ENCODE measurements around the gene SWT1. TPM values are rescaled to one million over a fixed set of nuclear protein-coding genes. Genes with fewer than 3 reads are reported as not detected.
"Not testable (repeated sequence)": the region's sequence is repeated elsewhere in the genome, so short reads cannot be mapped to it uniquely, and the experiment has no call there.

Gene SWT1
- total RNA-seq, 1 donor from 2014 or later: 3.1 TPM

- DNase-seq (ENCODE audit: low read depth in 2 of 2): no peak
Measured at GRCh38 chr1:185318431-185319138, 161.6 kb downstream of the SWT1 start.

DNA sequence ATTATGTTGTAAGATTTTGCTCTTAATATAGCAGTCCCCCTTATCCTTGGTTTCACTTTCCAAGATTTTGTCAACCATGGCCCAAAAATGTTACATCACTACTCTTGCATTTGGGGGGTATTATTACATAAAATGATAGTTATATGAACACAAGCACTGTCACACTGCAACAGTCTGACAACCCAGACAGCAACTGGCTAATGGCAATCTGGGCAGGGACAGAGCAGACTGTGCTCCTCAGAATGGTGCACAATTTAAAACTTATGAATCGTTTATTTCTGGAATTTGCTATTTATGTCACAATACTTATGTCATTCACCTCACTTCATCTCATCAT, 162.1 kb downstream of the SWT1 start:
- DNase-seq (ENCODE audit: low read depth in 2 of 2): no peak

- not testable (repeated sequence) for DNase-seq (ENCODE audit: low read depth in 2 of 2)
Measured at GRCh38 chr1:185321104-185321503, 164.1 kb downstream of the SWT1 start.

GRCh38 chr1:185321653-185322221, 164.8 kb downstream of the SWT1 start:
- DNase-seq (ENCODE audit: low read depth in 2 of 2): not testable (repeated sequence)

DNA sequence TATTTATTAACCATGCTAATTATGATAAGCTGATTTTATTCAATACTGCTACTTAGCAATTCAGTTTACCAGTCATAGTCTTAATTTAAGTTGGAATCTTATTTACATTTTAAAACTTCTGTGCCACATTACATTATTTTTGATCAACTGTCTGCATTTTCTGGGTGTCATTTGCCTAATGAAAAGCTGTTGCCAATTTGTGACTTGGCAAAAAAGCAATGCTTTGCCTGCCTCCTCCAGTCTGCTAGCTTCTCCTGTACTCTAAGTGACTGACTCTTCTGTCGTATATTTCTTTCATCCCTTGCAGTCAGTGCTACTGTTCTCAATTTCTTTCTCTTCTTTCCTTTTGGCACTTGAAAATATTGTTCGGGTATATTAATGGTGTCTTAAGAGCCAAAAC, 165.7 kb downstream of the SWT1 start:
- no peak for DNase-seq (ENCODE audit: low read depth in 2 of 2)

GRCh38 chr1:185324118-185324517, 167.2 kb downstream of the SWT1 start:
- no peak for DNase-seq (ENCODE audit: low read depth in 2 of 2)

GRCh38 chr1:185325413-185325812, 168.4 kb downstream of the SWT1 start:
- no peak for DNase-seq (ENCODE audit: low read depth in 2 of 2)

DNA sequence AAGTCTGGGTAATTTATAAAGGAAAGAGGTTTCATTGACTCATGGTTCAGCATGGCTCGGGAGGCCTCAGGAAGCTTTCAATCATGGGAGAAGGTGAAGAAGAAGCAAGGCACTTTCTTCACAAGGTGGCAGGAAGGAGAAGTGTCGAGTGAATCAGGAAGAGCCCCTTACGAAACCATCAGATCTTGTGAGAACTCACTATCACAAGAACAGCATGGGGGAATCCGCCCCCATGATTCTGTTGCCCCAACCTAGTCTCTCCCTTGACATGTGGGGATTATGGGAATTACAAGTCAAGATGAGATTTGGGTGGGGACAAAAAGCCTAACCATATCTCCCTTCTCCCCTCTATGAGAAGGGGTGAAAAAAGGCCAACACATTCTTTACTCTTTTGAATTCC, 171.3 kb downstream of the SWT1 start:
- DNase-seq (ENCODE audit: low read depth in 2 of 2): no peak

DNA sequence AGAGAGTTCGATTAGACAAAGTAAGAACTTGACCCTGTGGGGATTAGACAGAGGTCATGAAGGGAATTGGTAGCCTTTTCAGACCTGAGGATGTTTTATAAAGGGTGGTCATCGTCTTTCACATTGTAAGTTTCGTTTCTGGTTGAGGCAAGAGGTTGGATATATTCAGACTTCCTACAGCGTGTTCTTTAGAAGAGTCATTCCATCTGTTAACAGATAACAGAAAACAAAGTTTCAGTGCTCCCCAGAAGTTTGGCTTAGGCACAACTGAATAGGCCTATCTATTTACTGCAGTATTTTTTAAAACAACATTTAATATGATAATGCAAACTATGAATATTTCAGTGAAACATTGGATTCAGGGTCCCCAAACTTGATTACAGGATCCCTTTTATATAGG, 177.2 kb downstream of the SWT1 start:
- no peak for DNase-seq (ENCODE audit: low read depth in 2 of 2)

- peak in 1 of 2 donors; percentile 14 for DNase-seq (ENCODE audit: low read depth in 2 of 2)
Measured at GRCh38 chr1:185337246-185337645, 180.3 kb downstream of the SWT1 start.

GRCh38 chr1:185338719-185339622, 182.0 kb downstream of the SWT1 start:
- DNase-seq (ENCODE audit: low read depth in 2 of 2): no peak

DNA sequence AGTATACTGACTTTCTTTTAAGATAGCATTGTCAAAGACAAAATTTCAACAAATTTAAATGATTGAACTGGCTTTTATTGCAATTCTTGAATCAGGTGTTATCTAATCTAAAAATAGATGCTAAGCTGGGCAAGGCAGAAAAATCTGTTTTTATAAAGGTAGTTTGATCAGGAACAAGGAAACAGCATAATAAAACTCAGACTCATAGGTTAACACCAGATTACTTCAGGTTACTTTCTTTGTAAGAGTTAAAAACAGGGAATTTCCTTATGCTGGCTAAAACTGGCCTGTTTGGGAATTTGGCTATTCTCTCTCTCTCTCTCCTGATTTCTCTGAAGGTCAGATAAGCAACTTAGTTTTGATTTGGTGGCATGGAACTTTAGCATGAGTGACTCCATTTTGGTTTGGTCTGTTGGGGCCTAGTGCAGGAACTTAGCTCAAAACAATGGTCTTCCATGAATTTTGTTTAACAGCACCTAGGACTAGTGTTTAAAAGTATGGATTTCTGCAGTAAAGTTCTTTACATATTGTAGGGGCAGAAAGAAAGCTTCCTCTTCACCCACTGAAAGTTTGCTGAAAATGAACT, 184.3 kb downstream of the SWT1 start:
- DNase-seq (ENCODE audit: low read depth in 2 of 2): no peak

Other genes with a start within 250 kb of the SWT1 start
- gene NIBAN1, start 182.7 kb upstream of the SWT1 start, total RNA-seq: 2.4 and 4.1 TPM in 2 replicates
- 19.5 and 30.6 TPM in 2 replicates for gene RNF2, start 111.6 kb upstream of the SWT1 start, total RNA-seq
- 15.5 and 18.8 TPM in 2 replicates for gene TRMT1L, start 214 bp upstream of the SWT1 start, total RNA-seq
- 50.2 and 53.4 TPM in 2 replicates for gene IVNS1ABP, start 160.1 kb downstream of the SWT1 start, total RNA-seq